ENCODE measurements around the gene BAZ1A. TPM values are rescaled to one million over a fixed set of nuclear protein-coding genes. Genes with fewer than 3 reads are reported as not detected.

BAZ1A gene
- total RNA-seq, 1 experiment from 2014 or later = 27.2 TPM

- H3K9me3 ChIP-seq (ENCODE audit: control insufficient read depth, insufficient read depth, low read depth, low read length) = no peaks in the 10 kb centered on the region
- in situ Hi-C loops (cut with HindIII; ENCODE audit: low pct_unique_long_range_greater_than_20kb, low sequenced_read_pairs) (no loop called here), intact Hi-C loops (cut with micrococcal nuclease; ENCODE audit: unreplicated experiment) (no loop called here)
- ATAC-seq (no peak), DNase-seq (ENCODE audit: low read depth, low spot score) (no peak)
- ChIA-PET POLR2A (no interaction called here), CTCF (no interaction called here)
- TF ChIP-seq SIN3A (IDR thresholded peaks at IDR 0.05; ENCODE audit: borderline replicate concordance, insufficient read depth, low read depth, low read length) = no peak
- TF ChIP-seq, protein P1, sequence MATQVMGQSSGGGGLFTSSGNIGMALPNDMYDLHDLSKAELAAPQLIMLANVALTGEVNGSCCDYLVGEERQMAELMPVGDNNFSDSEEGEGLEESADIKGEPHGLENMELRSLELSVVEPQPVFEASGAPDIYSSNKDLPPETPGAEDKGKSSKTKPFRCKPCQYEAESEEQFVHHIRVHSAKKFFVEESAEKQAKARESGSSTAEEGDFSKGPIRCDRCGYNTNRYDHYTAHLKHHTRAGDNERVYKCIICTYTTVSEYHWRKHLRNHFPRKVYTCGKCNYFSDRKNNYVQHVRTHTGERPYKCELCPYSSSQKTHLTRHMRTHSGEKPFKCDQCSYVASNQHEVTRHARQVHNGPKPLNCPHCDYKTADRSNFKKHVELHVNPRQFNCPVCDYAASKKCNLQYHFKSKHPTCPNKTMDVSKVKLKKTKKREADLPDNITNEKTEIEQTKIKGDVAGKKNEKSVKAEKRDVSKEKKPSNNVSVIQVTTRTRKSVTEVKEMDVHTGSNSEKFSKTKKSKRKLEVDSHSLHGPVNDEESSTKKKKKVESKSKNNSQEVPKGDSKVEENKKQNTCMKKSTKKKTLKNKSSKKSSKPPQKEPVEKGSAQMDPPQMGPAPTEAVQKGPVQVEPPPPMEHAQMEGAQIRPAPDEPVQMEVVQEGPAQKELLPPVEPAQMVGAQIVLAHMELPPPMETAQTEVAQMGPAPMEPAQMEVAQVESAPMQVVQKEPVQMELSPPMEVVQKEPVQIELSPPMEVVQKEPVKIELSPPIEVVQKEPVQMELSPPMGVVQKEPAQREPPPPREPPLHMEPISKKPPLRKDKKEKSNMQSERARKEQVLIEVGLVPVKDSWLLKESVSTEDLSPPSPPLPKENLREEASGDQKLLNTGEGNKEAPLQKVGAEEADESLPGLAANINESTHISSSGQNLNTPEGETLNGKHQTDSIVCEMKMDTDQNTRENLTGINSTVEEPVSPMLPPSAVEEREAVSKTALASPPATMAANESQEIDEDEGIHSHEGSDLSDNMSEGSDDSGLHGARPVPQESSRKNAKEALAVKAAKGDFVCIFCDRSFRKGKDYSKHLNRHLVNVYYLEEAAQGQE (IDR thresholded peaks at IDR 0.05; ENCODE audit: insufficient read depth in 1 of 2, low read depth in 2 of 2, low read length in 1 of 2) = no peak
- TF ChIP-seq CTCF (IDR thresholded peaks at IDR 0.05) = no peak
- no peaks in the 10 kb centered on the region for H3K4me1 ChIP-seq (ENCODE audit: control insufficient read depth, insufficient read depth, low read length)
- no peak overlapping the region for H3K4me3 ChIP-seq (ENCODE audit: low read depth in 2 of 2, low read length in 2 of 2)
- H3K27me3 ChIP-seq (ENCODE audit: control insufficient read depth, insufficient read depth, low read length) = no peaks in the 10 kb centered on the region
- no TSS peak for BruUV-seq (replicated peaks)
- H3K36me3 ChIP-seq (ENCODE audit: control insufficient read depth, insufficient read depth, low read length) = no peaks in the 10 kb centered on the region
- no peak overlapping the region for H3K27ac ChIP-seq (ENCODE audit: low read length)
Observed at GRCh38 chr14:34890937-34891336, 15.8 kb upstream of the BAZ1A start.

- Histone ChIP-seq H3K4me3 (ENCODE audit: low read depth in 2 of 2, low read length in 2 of 2) (no peak overlapping the region), H3K9me3 (ENCODE audit: control insufficient read depth, insufficient read depth, low read depth, low read length) (no peaks in the 10 kb centered on the region), H3K4me1 (ENCODE audit: control insufficient read depth, insufficient read depth, low read length) (no peaks in the 10 kb centered on the region), H3K27ac (ENCODE audit: low read length) (no peak overlapping the region), H3K36me3 (ENCODE audit: control insufficient read depth, insufficient read depth, low read length) (no peaks in the 10 kb centered on the region), H3K27me3 (ENCODE audit: control insufficient read depth, insufficient read depth, low read length) (no peaks in the 10 kb centered on the region)
- ChIA-PET POLR2A (no interaction called here), CTCF (no interaction called here)
- no peak for ATAC-seq
- in situ Hi-C loops (cut with HindIII; ENCODE audit: low pct_unique_long_range_greater_than_20kb, low sequenced_read_pairs) (no loop called here), intact Hi-C loops (cut with micrococcal nuclease; ENCODE audit: unreplicated experiment) (no loop called here)
- TF ChIP-seq SIN3A (IDR thresholded peaks at IDR 0.05; ENCODE audit: borderline replicate concordance, insufficient read depth, low read depth, low read length) (no peak), TCF7L2 (IDR thresholded peaks at IDR 0.05; ENCODE audit: low read depth, low read length) (no peak), POLR2AphosphoS5 (IDR thresholded peaks at IDR 0.05; ENCODE audit: low read depth, low read length) (no peak), CTCF (IDR thresholded peaks at IDR 0.05) (no peak)
- TF ChIP-seq, protein P1 (IDR thresholded peaks at IDR 0.05; ENCODE audit: insufficient read depth in 1 of 2, low read depth in 2 of 2, low read length in 1 of 2) = no peak
- DNase-seq (ENCODE audit: low read depth, low spot score) = no peak
- BruUV-seq (replicated peaks) = no TSS peak
Observed at GRCh38 chr14:34888186-34888585, 13.0 kb upstream of the BAZ1A start.

Data from Panc1 (cell line).